AG10803 (cell line): ENCODE measurements around the gene PRR5L.

Experiments
- DNase-seq: peaks from one replicate; pipeline ENCODE4 v3.0.0; 2010; ENCODE audit warnings: low read depth
- H3K4me3 ChIP-seq: 2 replicates; pipeline ENCODE4 v1.5.1; 2011; ENCODE audit warnings: mild to moderate bottlenecking, low read length, control low read depth
- CTCF ChIP-seq: conservative IDR thresholded peaks from 2 replicates; pipeline ENCODE4 v1.5.1; 2011; ENCODE audit warnings: mild to moderate bottlenecking, low read length, control low read depth, inconsistent platforms

Gene PRR5L

GRCh38 chr11:36296884-36297543 lies 926 bp downstream of the PRR5L start:
- DNase-seq = peak; percentile 95
- no peak for TF ChIP-seq CTCF

GRCh38 chr11:36300650-36301049 lies 4.6 kb downstream of the PRR5L start:
- peak; percentile 57 for DNase-seq
- H3K4me3 ChIP-seq = no peak overlapping the region
- no peak for TF ChIP-seq CTCF

More at GRCh38 chr11:36296884-36297543, 926 bp downstream of the PRR5L start:
- no peak overlapping the region for H3K4me3 ChIP-seq

- peak; percentile 14 for DNase-seq
- no peak for TF ChIP-seq CTCF
- H3K4me3 ChIP-seq = no peak overlapping the region
These were observed 8.3 kb downstream of the PRR5L start for GRCh38 chr11:36304351-36304750.

GRCh38 chr11:36305047-36305446 lies 9.0 kb downstream of the PRR5L start:
- no peak for DNase-seq
- TF ChIP-seq CTCF = no peak
- H3K4me3 ChIP-seq = no peak overlapping the region

GRCh38 chr11:36306888-36307287 lies 10.8 kb downstream of the PRR5L start:
- peak; percentile 57 for TF ChIP-seq CTCF
- DNase-seq = peak; percentile 41
- no peak overlapping the region for H3K4me3 ChIP-seq

- DNase-seq = no peak
- TF ChIP-seq CTCF = no peak
- no peak overlapping the region for H3K4me3 ChIP-seq
These were observed 12.5 kb downstream of the PRR5L start for GRCh38 chr11:36308577-36308976.

- no peak overlapping the region for H3K4me3 ChIP-seq
- no peak for DNase-seq
- no peak for TF ChIP-seq CTCF
These were observed 13.7 kb downstream of the PRR5L start for GRCh38 chr11:36309779-36310178.
